Astrocyte of the spinal cord (primary cell): Measurements from ENCODE around the gene NDC80.

ENCODE experiments used
- DNase-seq: peaks from one replicate; pipeline ENCODE4 v3.0.0; 2011; ENCODE audit warnings: low read depth, low spot score
- H3K4me3 ChIP-seq: 2 replicates; pipeline ENCODE4 v1.5.1; 2011; ENCODE audit warnings: low read depth, mild to moderate bottlenecking, low read length, moderate library complexity
- in situ Hi-C: cut with HindIII; loops from 2 replicates; pipeline ENCODE4 v1.10.0; 2017; ENCODE audit warnings: low sequenced_read_pairs
- TF ChIP-seq, protein P1 (sequence below): IDR thresholded peaks from 2 replicates; pipeline ENCODE4 v1.5.1; 2012; ENCODE audit warnings: low read depth, mild to moderate bottlenecking, low read length, inconsistent platforms

The NDC80 gene

DNA sequence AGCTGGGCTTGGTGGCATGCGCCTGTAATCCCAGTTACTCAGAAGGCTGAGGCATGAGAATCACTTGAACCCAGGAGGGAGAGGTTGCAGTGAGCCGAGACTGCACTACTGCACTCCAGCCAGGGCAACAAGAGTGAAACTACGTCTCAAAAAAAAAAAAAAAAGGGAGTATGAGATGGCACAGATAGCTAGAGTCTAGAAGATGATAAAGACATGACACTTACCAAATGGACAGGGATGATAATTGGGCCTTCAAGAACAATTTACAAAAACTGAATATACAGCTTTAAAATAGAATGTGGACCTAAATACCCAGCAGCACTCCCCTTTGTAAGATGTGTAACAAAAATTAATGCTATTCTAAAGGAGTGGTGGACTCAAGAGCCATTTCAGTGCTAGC, 2.8 kb upstream of the NDC80 start:
- TF ChIP-seq, protein P1, sequence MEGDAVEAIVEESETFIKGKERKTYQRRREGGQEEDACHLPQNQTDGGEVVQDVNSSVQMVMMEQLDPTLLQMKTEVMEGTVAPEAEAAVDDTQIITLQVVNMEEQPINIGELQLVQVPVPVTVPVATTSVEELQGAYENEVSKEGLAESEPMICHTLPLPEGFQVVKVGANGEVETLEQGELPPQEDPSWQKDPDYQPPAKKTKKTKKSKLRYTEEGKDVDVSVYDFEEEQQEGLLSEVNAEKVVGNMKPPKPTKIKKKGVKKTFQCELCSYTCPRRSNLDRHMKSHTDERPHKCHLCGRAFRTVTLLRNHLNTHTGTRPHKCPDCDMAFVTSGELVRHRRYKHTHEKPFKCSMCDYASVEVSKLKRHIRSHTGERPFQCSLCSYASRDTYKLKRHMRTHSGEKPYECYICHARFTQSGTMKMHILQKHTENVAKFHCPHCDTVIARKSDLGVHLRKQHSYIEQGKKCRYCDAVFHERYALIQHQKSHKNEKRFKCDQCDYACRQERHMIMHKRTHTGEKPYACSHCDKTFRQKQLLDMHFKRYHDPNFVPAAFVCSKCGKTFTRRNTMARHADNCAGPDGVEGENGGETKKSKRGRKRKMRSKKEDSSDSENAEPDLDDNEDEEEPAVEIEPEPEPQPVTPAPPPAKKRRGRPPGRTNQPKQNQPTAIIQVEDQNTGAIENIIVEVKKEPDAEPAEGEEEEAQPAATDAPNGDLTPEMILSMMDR = no peak
- in situ Hi-C loops = no loop called here
- DNase-seq = no peak
- H3K4me3 ChIP-seq = no peak overlapping the region

DNA sequence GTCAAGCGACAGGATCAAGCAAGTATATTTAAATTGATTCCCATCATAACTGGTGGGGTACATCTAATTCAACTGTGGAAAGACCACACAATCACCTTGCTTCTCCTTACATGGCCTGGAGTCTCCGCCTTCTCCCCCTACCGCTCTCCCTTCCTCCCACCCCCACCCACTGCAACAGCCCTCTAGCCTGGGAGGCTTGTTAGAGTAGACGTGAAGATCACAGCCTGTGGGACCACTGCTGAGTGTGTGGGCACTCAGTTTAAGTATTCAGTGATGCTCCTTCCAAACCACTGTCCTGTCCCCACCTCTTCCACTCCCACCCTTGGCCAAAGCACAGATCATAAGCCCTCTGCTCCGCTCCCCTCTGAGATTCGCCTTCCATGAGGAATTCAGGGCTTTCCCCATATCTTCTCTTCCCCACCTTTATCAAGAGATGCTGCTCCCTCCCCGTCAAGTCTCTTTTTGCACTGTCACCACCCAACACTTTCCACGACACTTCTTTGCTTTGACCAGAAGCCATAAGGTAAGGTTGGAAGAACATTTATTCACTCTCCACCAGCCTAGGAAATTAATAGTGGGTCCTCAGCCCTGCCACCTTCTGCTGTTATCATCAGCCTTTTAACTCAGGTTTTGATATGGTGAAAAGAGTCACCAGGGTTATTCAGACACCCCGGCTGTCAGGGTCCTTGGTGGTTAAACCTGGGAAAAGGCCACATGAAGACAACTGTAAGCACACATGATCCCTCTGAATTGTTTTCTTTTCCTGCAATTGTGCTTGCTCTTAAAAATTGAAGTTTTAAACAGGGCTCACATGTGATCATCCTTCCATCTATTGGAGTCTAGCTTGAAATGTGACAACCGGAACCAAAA, 1.8 kb upstream of the NDC80 start:
- DNase-seq = no peak
- in situ Hi-C loops = no loop called here
- H3K4me3 ChIP-seq = peak overlapping the region; percentile 85
- TF ChIP-seq, protein P1 = no peak

DNA sequence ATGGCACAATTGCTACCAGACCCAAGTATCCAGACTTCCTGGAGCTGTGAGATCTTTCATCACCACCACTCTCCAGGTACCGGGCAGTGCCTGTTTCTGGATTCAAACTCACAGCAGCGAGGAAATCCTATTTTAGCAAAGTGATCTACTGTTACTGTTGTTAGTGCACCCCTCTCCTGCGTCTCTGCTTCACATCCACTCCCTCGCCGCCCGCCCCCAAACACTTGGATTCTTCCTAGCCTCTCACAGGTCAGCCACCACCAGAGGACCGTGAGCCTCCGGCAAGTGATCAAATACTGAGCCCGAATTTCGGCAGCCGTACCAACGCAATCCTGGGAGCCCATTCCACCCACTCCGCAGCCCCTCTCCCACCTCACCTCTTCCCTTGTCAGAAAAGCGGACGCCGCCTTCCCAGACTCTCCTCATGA, 571 bp upstream of the NDC80 start:
- in situ Hi-C loops = no loop called here
- TF ChIP-seq, protein P1 = peak; percentile 15
- peak; percentile 79 for DNase-seq

DNA sequence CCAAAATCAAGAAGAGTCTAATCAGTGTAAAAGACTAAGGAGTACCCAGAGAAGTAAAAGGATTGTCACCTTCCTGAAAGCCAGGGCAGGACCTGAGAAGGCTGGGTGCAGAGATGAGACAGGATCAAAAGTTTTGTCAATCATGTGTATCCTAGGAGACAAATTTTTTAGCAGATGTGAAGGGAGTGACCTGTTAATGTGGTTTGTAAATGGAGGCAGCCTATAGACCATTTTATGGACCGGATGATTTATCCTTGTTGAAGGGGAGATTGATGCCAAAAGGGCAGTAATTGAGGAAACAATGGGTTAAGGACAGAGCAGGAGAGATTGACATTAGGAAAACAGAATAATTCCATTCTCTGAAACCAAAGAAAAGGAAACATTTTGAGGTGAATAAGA, 813 bp downstream of the NDC80 start:
- in situ Hi-C loops = no loop called here
- TF ChIP-seq, protein P1 = no peak
- H3K4me3 ChIP-seq = peak overlapping the region; percentile 85
- DNase-seq = no peak

More for the DNA sequence above, 571 bp upstream of the NDC80 start:
- H3K4me3 ChIP-seq = peak overlapping the region; percentile 85

DNA sequence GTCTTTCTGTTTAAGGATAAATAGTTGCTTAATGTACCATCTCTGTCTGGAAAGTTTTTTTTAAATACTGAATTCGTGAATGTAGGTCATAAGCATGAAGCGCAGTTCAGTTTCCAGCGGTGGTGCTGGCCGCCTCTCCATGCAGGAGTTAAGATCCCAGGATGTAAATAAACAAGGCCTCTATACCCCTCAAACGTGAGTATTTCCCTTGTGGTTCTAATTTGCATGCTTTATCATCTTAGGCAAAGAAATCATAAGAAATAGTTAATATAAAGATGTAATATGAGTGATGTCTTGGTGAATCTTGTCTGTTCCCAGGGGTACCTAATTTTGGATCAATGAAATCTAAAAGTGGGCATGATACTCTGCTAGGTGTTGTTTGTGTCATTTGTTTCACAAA, 1.5 kb downstream of the NDC80 start:
- in situ Hi-C loops = no loop called here
- no peak for DNase-seq
- peak overlapping the region; percentile 85 for H3K4me3 ChIP-seq
- TF ChIP-seq, protein P1 = no peak

DNA sequence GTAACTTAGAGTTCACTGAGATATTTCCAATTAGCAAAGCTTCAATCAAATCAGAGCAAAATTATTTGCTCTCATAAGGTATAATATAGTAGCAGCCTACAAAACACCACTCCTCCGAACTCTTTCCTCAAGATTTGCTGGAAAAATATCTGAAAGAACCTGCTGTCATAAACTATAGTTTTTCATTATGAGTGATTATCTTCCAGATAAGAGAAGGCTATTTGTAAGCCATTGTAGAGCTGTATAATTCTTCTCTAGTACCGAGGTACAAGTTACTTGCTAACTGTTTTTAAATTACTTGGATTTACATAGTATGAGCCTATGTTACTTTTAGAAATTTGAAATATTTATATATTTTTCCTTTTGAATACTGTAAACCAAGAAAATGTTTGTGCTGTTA, 2.1 kb downstream of the NDC80 start:
- TF ChIP-seq, protein P1 = no peak
- in situ Hi-C loops = no loop called here
- DNase-seq = no peak
- H3K4me3 ChIP-seq = peak overlapping the region; percentile 85
